Amniotic stem cell (primary cell): Measurements from ENCODE around the gene FGD3.
"Not testable (repeated sequence)": the region's sequence is repeated elsewhere in the genome, so short reads cannot be mapped to it uniquely, and the experiment has no call there.

Source experiments
- DNase-seq: peaks from one replicate; lab custom pipeline; 2025; lab: John Stamatoyannopoulos, UW

Gene FGD3

GRCh38 chr9:92974761-92975755 lies 27.7 kb downstream of the FGD3 start:
- no peak for DNase-seq

- no peak for DNase-seq
Observed at GRCh38 chr9:92976431-92976830, 29.1 kb downstream of the FGD3 start.

- no peak for DNase-seq
Observed at GRCh38 chr9:92977279-92977678, 30.0 kb downstream of the FGD3 start.

GRCh38 chr9:92978345-92978875 lies 31.1 kb downstream of the FGD3 start:
- no peak for DNase-seq

GRCh38 chr9:92979283-92980056 lies 32.1 kb downstream of the FGD3 start:
- no peak for DNase-seq

- DNase-seq: no peak
Observed at GRCh38 chr9:92980085-92980745, 32.9 kb downstream of the FGD3 start.

GRCh38 chr9:92982130-92982529 lies 34.8 kb downstream of the FGD3 start:
- no peak for DNase-seq

GRCh38 chr9:92983984-92984589 lies 36.8 kb downstream of the FGD3 start:
- no peak for DNase-seq

- no peak for DNase-seq
Observed at GRCh38 chr9:92984976-92985375, 37.7 kb downstream of the FGD3 start.

- DNase-seq: no peak
Observed at GRCh38 chr9:92986176-92987119, 39.1 kb downstream of the FGD3 start.

GRCh38 chr9:92988215-92988768 lies 41.0 kb downstream of the FGD3 start:
- DNase-seq: no peak

- DNase-seq: no peak
Observed at GRCh38 chr9:92989561-92989960, 42.2 kb downstream of the FGD3 start.

- no peak for DNase-seq
Observed at GRCh38 chr9:92990461-92990860, 43.1 kb downstream of the FGD3 start.

GRCh38 chr9:92992549-92992948 lies 45.2 kb downstream of the FGD3 start:
- DNase-seq: no peak

- DNase-seq: not testable (repeated sequence)
Observed at GRCh38 chr9:92998871-92999270, 51.5 kb downstream of the FGD3 start.

GRCh38 chr9:93001031-93001430 lies 53.7 kb downstream of the FGD3 start:
- no peak for DNase-seq

GRCh38 chr9:93002700-93003099 lies 55.4 kb downstream of the FGD3 start:
- DNase-seq: no peak

- no peak for DNase-seq
Observed at GRCh38 chr9:93003552-93004407, 56.5 kb downstream of the FGD3 start.

- no peak for DNase-seq
Observed at GRCh38 chr9:93004561-93004960, 57.2 kb downstream of the FGD3 start.
